GM18868 (cell line): ENCODE data around the gene ZNF184.

Experiments used
- ATAC-seq: cut with Tn5 transposase; IDR thresholded peaks from one replicate; pipeline ENCODE4 v1.9.1; 2021; ENCODE audit warnings: mild to moderate bottlenecking, moderate library complexity; ENCODE audit not compliant: unreplicated experiment

Gene ZNF184

GRCh38 chr6:27479319-27480182, 6.6 kb upstream of the ZNF184 start:
- ATAC-seq: peak; percentile 61

DNA sequence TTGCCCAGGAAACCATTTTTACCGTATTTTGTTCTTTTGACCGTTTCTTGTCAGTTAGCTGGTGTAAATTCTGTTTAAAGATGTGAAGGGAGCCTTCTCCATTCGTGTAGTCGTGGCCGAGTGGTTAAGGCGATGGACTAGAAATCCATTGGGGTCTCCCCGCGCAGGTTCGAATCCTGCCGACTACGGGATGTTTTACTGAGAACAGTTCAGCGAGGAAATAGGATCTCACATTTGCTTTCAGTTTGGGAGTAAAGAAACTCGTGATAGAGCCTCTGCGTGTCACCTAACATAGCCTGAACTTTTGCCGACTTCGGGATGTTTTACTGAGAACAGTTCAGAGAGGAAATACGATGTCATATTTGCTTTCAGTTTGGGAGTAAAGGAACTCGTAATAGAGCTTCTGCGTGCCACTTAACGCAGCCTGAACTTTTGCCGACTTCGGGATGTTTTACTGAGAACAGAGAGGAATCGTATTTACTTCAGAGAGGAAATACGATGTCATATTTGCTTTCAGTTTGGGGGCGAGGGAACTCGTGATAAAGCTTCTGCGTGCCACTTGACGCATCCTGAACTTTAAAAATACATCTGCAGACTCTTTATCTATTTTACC, 5.9 kb upstream of the ZNF184 start:
- ATAC-seq: peak; percentile 60

GRCh38 chr6:27478141-27478705, 5.3 kb upstream of the ZNF184 start:
- peak; percentile 16 for ATAC-seq

GRCh38 chr6:27477318-27478013, 4.6 kb upstream of the ZNF184 start:
- no peak for ATAC-seq

DNA sequence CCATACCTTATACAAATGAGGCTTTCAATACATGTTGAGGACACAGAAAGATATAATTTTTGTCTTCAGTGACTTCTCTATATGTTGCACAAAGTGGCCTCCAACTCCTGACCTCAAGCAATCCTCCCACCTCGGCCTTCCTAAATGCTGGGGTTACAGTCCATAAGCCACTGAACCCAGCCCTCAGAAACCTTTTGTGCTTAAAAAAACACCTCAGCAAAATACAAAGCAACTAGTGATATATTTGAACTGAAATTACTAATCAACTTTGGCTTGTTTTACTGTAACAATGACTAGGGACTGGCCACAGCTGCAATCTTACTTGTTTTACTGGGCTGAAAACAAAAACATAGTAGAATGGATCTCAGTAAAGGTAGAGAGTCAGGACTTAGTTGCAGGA, 3.2 kb upstream of the ZNF184 start:
- ATAC-seq: no peak

DNA sequence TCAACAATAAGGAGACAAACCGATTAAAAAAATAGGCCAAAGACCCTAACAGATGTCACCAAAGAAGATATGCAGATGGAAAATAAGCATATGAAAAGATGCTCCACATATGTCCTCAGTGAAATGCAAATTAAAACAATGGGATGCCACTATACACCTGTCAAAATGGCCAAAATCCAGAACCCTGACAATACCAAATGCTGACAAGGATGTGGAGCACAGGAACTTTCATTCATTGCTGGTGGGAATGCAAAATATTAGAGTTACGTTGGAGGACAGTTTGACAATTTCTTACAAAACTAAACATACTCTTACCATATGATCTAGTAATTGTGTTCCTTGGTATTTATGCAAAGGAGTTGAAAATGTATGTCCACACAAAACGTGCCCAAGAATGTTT, 1.8 kb upstream of the ZNF184 start:
- ATAC-seq: no peak

DNA sequence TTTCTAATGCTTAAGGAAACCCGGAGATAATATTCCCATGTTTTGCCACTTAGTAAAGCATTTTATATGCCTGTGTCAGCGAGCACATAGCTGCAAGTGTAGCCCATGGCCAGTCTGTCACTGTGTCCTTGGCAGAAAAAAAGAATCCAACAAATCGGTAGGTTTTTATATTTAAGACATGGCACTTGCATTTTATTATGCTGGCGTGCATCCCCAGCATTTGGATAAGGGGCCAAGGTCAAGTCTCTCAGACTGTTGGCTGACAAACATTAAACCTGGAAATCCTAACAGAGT, 1.2 kb upstream of the ZNF184 start:
- ATAC-seq: no peak

GRCh38 chr6:27472182-27472616, 706 bp downstream of the ZNF184 start:
- ATAC-seq: peak; percentile 43

DNA sequence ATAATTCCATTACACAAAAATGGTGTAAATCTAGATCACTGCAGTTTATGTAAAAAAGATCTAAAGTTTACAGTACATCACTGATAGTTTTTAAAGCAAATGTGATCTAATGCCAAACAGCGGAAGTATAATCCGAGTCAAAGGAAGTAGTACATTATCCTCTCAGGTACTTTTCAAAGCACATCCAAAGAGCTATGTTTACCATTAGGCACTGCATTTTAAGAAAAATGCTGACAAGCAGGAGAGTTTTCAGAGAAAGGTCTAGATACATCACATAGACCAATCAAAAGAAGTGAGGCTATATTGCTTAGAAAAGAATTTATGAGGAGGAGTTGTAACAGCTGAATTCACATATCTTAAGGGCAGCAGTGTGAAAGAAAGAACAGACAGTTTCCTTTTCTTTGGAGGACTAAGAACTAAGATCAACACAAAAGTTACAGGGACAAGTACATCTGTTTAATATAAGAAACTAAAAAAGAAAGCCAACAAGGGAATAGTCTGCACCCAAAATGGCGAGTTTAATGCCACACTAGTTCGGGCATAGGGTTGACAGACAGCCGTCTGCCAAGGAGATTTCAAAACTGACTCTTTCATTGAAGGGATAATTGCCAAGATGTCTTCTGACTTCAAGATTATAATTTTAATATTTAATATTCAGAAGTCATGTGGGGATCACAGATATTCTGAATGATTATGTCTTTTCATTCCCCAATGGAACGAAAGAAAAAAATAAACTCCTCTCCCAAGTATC, 1.4 kb downstream of the ZNF184 start:
- no peak for ATAC-seq

DNA sequence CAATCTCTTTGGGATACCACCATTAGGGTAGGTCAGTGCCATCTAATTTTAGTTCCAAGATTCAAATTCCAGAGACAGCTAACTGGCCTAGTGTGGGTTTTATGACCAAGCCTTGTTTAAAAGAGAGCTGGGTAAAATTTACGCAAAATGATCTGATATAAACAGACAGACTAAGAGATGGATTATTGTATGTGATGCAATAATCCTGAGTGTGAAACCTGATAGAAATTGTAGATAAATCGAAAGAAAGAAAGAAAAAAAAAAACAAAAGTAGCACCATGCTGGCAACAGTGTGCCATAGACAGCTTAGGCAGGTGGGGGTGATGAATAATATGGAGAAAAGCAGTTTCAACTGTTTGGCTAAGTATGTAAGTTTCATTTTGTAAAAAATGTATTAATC, 2.9 kb downstream of the ZNF184 start:
- ATAC-seq: no peak

- no peak for ATAC-seq
Observed at GRCh38 chr6:27468334-27468733, 4.6 kb downstream of the ZNF184 start.

GRCh38 chr6:27452496-27452897, 20.4 kb downstream of the ZNF184 start:
- no peak for ATAC-seq

GRCh38 chr6:27451660-27452390, 21.1 kb downstream of the ZNF184 start:
- ATAC-seq: no peak

DNA sequence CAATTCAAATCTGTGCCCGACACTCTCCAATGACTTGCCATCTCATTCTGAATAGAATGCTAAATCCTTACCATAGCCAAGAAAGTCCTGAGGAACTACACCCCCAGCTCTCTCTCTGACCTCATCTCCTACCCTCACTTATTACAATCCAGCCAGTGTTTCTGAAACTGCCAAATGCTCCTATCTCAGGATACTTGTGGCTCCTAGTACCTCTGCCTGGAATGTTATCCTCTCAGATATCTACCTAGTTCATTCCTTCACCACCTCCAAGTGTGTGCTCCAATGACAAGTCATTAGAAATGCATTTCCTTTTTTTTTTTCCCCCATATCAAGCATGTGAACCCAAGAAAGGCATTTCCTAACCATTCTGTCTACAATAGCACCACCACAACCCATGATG, 24.4 kb downstream of the ZNF184 start:
- ATAC-seq: no peak

DNA sequence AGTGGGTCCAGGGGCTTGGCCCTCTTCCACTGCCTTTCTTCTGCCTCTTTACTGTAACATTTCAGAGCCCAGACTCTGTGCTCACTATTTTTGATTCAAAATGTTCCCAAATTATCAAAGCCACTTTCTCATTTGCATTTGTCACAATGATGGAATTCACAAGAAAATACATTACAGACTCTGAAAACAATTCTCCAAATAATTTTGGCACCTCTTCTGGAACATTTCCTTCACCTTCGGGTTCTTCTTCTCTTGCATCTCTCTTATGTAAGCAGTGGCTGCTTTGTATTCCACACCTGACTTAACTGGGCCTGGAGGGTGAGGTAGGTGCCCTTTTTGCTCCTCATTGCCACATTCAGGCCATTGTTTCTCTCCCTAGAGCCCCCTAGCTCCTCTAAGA, 30.0 kb downstream of the ZNF184 start:
- no peak for ATAC-seq

DNA sequence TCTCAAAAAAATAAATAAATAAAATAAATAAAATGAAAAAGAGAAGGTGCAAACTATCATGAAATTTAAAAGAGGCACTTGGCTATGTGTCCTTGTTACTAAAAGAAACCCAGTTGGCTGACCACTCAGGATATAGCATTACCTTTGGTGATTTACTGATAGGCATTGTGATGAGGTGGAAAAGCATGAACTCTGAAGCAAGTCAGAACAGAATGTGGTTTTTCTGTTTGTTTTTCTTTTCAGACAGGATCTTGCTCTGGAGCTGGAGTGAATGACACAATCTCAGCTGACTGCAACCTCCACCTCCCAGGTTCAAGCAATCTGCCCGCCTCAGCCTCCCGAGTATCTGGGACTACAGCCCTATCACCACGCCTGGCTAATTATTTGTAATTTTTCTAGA, 31.9 kb downstream of the ZNF184 start:
- ATAC-seq: no peak

DNA sequence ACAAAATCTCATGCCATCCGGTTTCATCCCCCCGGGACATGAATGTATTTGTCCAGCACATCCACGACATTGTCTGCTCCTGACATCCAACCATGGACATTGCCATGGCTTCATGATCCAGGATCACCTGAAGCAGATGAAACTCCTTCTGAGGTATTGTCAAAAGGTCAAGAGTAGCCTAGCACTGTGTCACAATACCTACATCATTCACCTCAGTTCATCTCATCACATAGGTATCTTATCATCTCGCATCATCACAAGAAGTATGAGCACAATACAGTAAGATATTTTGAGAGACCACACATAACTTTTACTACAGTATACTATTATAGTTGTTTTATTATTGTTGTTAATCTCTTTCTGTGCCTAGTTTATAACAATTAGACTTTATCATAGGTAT, 33.5 kb downstream of the ZNF184 start:
- no peak for ATAC-seq

DNA sequence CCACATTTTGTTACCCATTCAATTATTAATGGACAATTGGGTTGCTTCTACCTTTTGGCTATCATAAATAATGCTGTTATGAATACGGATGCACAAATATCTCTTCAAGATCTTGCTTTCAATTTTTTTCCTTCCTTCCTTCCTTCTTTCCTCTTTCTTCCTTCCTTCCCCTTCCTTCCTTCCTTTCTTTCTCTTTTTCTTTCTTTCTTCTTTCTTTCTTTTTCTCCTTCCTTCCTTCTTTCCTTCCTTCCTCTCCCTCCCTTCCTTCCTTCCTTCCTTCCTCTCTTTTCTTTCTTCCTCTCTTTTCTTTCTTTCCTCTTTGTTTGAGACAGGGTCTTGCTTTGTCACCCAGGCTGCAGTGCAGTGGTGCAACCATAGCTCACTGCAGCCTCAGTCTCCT, 39.2 kb downstream of the ZNF184 start:
- ATAC-seq: no peak

- no peak for ATAC-seq
Observed at GRCh38 chr6:27428966-27429365, 43.9 kb downstream of the ZNF184 start.

GRCh38 chr6:27428502-27428901, 44.4 kb downstream of the ZNF184 start:
- ATAC-seq: no peak
